Astrocyte (in vitro differentiated cells and primary cell): ENCODE results near the gene REEP3. TPM values are rescaled to one million over a fixed set of nuclear protein-coding genes. Genes with fewer than 3 reads are reported as not detected.

Experiments used
- DNase-seq: peaks from one replicate; pipeline ENCODE4 v3.0.0-alpha.2; 2010; ENCODE audit warnings: low read depth
- FAIRE-seq: peaks from 2 replicates; lab custom pipeline; 2011; peaks lifted over from hg19 to GRCh38; lab: Jason Lieb, UNC
- H2AFZ ChIP-seq: 2 replicates; pipeline ENCODE4 v1.6.0; 2012; ENCODE audit warnings: low read depth, low read length, inconsistent platforms
- H3K27ac ChIP-seq: 2 replicates; pipeline ENCODE4 v1.5.1; 2011; ENCODE audit warnings: low read depth, low read length, inconsistent platforms
- H3K27me3 ChIP-seq: 2 replicates; pipeline ENCODE4 v1.6.0; 2011; ENCODE audit warnings: low read length, inconsistent platforms; ENCODE audit not compliant: insufficient read depth
- H3K36me3 ChIP-seq: 2 replicates; pipeline ENCODE4 v1.5.1; 2011; ENCODE audit warnings: low read length, inconsistent platforms; ENCODE audit not compliant: insufficient read depth
- H3K4me1 ChIP-seq: 2 replicates; pipeline ENCODE4 v1.5.1; 2011; ENCODE audit warnings: low read length, inconsistent platforms; ENCODE audit not compliant: insufficient read depth
- H3K4me2 ChIP-seq: 2 replicates; pipeline ENCODE4 v1.6.0; 2012; ENCODE audit warnings: low read length, inconsistent platforms
- H3K4me3 ChIP-seq: 2 replicates; pipeline ENCODE4 v1.5.1; 2011; ENCODE audit warnings: low read depth, mild to moderate bottlenecking, low read length, inconsistent platforms; ENCODE audit not compliant: insufficient read depth
- H3K79me2 ChIP-seq: 2 replicates; pipeline ENCODE4 v1.6.0; 2012; ENCODE audit warnings: mild to moderate bottlenecking, low read length, inconsistent platforms; ENCODE audit not compliant: insufficient read depth
- H3K9ac ChIP-seq: 2 replicates; pipeline ENCODE4 v1.6.0; 2012; ENCODE audit warnings: mild to moderate bottlenecking, low read length, inconsistent platforms
- H3K9me3 ChIP-seq: 2 replicates; pipeline ENCODE4 v1.5.1; 2012; ENCODE audit warnings: low read depth, mild to moderate bottlenecking, low read length, inconsistent platforms; ENCODE audit not compliant: insufficient read depth
- H4K20me1 ChIP-seq: 2 replicates; pipeline ENCODE4 v1.6.0; 2012; ENCODE audit warnings: low read length, inconsistent platforms; ENCODE audit not compliant: insufficient read depth
- H3K27ac Mint-ChIP-seq: one replicate; pipeline ENCODE4 v1.8.0; 2021; ENCODE audit warnings: mild to moderate bottlenecking, mixed read lengths; ENCODE audit not compliant: unreplicated experiment
- H3K27me3 Mint-ChIP-seq: one replicate; pipeline ENCODE4 v1.8.0; 2021; ENCODE audit warnings: low read depth, mixed read lengths; ENCODE audit not compliant: unreplicated experiment
- H3K36me3 Mint-ChIP-seq: one replicate; pipeline ENCODE4 v1.8.0; 2021; ENCODE audit warnings: low read depth, mixed read lengths; ENCODE audit not compliant: unreplicated experiment
- H3K4me1 Mint-ChIP-seq: one replicate; pipeline ENCODE4 v1.8.0; 2021; ENCODE audit warnings: low read depth, mixed read lengths; ENCODE audit not compliant: unreplicated experiment
- H3K4me3 Mint-ChIP-seq: one replicate; pipeline ENCODE4 v1.8.0; 2021; ENCODE audit warnings: mild to moderate bottlenecking, moderate library complexity, mixed read lengths; ENCODE audit not compliant: unreplicated experiment
- H3K9me3 Mint-ChIP-seq: one replicate; pipeline ENCODE4 v1.8.0; 2021; ENCODE audit warnings: mild to moderate bottlenecking, mixed read lengths; ENCODE audit not compliant: unreplicated experiment
- EZH2 ChIP-seq: IDR thresholded peaks from 2 replicates; pipeline ENCODE4 v1.6.1; 2012; ENCODE audit warnings: mild to moderate bottlenecking, low read length, inconsistent platforms; ENCODE audit not compliant: insufficient read depth
- total RNA-seq: library from RNA; stranded (reverse); gene quantifications from 2 replicates; pipeline ENCODE4 v1.2.1, GENCODE V29; 2021
- TF ChIP-seq, protein P1 (sequence below): IDR thresholded peaks from 2 replicates; pipeline ENCODE4 v1.5.1; 2011; ENCODE audit warnings: low read depth, mild to moderate bottlenecking, inconsistent platforms, low read length, moderate library complexity; ENCODE audit not compliant: insufficient read depth

REEP3 gene
- total RNA-seq, 1 donor from 2014 or later: 44.6 TPM

DNA sequence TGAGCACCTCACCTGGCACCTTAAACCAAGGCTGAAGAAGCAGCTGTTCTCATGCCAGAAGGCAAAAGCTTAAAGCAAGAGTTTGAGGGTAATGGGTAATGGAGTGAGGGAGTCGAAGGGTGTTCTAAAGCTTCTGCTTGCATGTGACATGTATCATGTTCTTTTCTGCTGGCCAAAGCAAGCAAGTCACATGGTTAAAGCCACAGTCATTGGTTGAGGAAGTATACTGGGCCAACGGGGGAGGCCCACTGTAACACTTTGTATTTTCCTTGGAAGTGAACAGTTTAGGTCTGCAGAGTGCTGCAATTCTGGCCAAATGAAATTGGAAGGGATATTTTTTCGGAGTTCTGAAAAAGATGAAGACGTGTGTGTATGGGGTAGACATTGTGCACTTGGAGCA is 75.7 kb downstream of the REEP3 start:
- Histone ChIP-seq H3K36me3 (peaks cover 16% of the 10 kb centered on the region), H3K27me3 (no peaks in the 10 kb centered on the region), H3K79me2 (peaks cover 6% of the 10 kb centered on the region), H3K4me1 (no peaks in the 10 kb centered on the region), H4K20me1 (peaks cover 4% of the 10 kb centered on the region), H3K27ac (no peak overlapping the region), H3K9ac (no peak overlapping the region), H3K4me2 (no peak overlapping the region), H3K9me3 (no peaks in the 10 kb centered on the region), H2AFZ (no peak overlapping the region), H3K4me3 (no peak overlapping the region)
- Mint-ChIP-seq H3K4me3 (no peak overlapping the region), H3K27ac (no peak overlapping the region), H3K9me3 (no peaks in the 10 kb centered on the region), H3K4me1 (no peaks in the 10 kb centered on the region), H3K27me3 (no peaks in the 10 kb centered on the region), H3K36me3 (peaks cover 7% of the 10 kb centered on the region)
- DNase-seq (no peak), FAIRE-seq (no peak)
- TF ChIP-seq, protein P1, sequence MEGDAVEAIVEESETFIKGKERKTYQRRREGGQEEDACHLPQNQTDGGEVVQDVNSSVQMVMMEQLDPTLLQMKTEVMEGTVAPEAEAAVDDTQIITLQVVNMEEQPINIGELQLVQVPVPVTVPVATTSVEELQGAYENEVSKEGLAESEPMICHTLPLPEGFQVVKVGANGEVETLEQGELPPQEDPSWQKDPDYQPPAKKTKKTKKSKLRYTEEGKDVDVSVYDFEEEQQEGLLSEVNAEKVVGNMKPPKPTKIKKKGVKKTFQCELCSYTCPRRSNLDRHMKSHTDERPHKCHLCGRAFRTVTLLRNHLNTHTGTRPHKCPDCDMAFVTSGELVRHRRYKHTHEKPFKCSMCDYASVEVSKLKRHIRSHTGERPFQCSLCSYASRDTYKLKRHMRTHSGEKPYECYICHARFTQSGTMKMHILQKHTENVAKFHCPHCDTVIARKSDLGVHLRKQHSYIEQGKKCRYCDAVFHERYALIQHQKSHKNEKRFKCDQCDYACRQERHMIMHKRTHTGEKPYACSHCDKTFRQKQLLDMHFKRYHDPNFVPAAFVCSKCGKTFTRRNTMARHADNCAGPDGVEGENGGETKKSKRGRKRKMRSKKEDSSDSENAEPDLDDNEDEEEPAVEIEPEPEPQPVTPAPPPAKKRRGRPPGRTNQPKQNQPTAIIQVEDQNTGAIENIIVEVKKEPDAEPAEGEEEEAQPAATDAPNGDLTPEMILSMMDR: no peak
- TF ChIP-seq EZH2: no peak

DNA sequence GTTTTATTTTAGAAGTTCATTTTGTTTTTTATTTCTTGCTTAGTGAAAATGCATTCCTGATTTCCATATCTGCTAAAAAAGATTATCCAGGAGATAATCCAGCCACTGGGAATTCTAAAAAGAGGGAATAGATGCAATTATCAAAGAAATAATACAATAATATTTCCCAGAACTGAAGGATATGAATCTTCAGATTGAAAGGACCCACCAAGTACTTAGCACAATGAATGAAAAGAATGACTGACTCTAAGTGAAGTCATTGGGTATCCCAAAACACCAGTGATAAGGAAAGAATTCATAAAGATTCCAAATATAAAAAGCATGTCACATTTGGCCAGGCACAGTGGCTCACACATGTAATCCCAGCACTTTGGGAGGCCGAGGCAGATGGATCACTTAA is 79.3 kb downstream of the REEP3 start:
- FAIRE-seq (no peak), DNase-seq (no peak)
- Mint-ChIP-seq H3K9me3 (no peaks in the 10 kb centered on the region), H3K27ac (no peak overlapping the region), H3K36me3 (peaks cover 2% of the 10 kb centered on the region), H3K4me3 (no peak overlapping the region), H3K4me1 (no peaks in the 10 kb centered on the region), H3K27me3 (no peaks in the 10 kb centered on the region)
- Histone ChIP-seq H3K4me1 (peaks cover 7% of the 10 kb centered on the region), H3K9ac (no peak overlapping the region), H3K27ac (no peak overlapping the region), H3K9me3 (no peaks in the 10 kb centered on the region), H3K79me2 (no peaks in the 10 kb centered on the region), H3K36me3 (peaks cover 16% of the 10 kb centered on the region), H2AFZ (no peak overlapping the region), H3K4me3 (no peak overlapping the region), H3K4me2 (no peak overlapping the region), H4K20me1 (no peaks in the 10 kb centered on the region), H3K27me3 (no peaks in the 10 kb centered on the region)
- no peak for TF ChIP-seq EZH2
- TF ChIP-seq, protein P1: no peak

DNA sequence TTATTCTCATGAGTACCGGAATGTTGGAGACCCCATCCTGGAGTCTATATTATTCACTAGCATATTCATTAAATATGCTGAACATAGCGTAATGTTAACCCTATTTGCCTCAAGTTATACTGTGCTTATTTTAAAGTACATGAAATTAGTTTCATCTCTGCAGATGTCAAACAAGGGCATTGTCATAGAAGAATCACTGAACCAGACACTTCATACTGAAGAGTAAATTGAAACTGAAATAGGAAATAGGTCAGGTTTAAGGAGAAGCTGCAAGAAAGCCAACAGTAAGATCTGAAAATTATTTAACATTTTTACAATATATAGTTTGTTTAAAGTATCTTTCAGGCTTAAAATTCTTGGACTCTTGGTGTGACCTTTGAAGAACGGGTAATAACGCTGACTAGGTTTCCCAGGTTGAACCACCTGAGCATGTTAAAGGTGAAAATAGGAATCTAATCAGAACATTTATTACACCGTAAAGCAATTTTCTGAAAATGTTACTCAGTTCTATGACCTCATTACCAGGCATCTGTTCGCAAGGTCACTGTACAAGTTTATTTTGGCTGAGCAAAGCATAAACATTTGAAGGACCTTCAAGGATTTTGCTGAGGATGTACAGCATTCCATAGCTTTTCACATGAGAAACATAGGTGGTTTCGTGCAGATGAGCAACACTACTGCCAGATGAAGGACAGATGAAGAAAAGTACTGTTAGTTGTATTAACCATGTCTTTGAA is 82.7 kb downstream of the REEP3 start:
- Histone ChIP-seq H3K79me2 (no peaks in the 10 kb centered on the region), H3K27me3 (no peaks in the 10 kb centered on the region), H3K9me3 (no peaks in the 10 kb centered on the region), H2AFZ (no peak overlapping the region), H3K4me3 (no peak overlapping the region), H4K20me1 (no peaks in the 10 kb centered on the region), H3K36me3 (peaks cover 3% of the 10 kb centered on the region), H3K4me1 (peaks cover 7% of the 10 kb centered on the region), H3K9ac (no peak overlapping the region), H3K27ac (no peak overlapping the region), H3K4me2 (no peak overlapping the region)
- TF ChIP-seq EZH2: no peak
- TF ChIP-seq, protein P1: no peak
- Mint-ChIP-seq H3K4me3 (no peak overlapping the region), H3K4me1 (no peaks in the 10 kb centered on the region), H3K36me3 (no peaks in the 10 kb centered on the region), H3K9me3 (no peaks in the 10 kb centered on the region), H3K27ac (no peak overlapping the region), H3K27me3 (no peaks in the 10 kb centered on the region)
- FAIRE-seq (no peak), DNase-seq (peak; percentile 70)
